H1 (cell line): ENCODE data around the gene LPCAT3. TPM values are rescaled to one million over a fixed set of nuclear protein-coding genes. Genes with fewer than 3 reads are reported as not detected.

Source experiments
- GTF2F1 ChIP-seq: IDR thresholded peaks from 2 replicates; pipeline ENCODE4 v1.6.1; 2012; ENCODE audit warnings: low read depth, low read length, improper control_type of control experiment, borderline replicate concordance
- JUN ChIP-seq: IDR thresholded peaks from 2 replicates; pipeline ENCODE4 v1.6.1; 2011; ENCODE audit warnings: low read depth, mild to moderate bottlenecking, improper control_type of control experiment, low read length
- SIX5 ChIP-seq: IDR thresholded peaks from 2 replicates; pipeline ENCODE4 v1.6.1; 2011; ENCODE audit warnings: mild to moderate bottlenecking, low read depth, low read length
- SP2 ChIP-seq: IDR thresholded peaks from 2 replicates; pipeline ENCODE4 v1.6.1; 2012; ENCODE audit warnings: mild to moderate bottlenecking, low read length, inconsistent platforms
- polyA plus RNA-seq, 7 experiments: library from polyadenylated mRNA; depleted of rRNA in 3 of 7; stranded (reverse) in 5 of 7; unstranded in 2 of 7; fragments of >200 nt in 5 of 7; fragments of 200-250 nt in 2 of 7; gene quantifications; 1 replicate in 5 of 7; 2 replicates in 1 of 7; 4 replicates in 1 of 7; pipeline versions ENCODE4 v1.2.1 to v1.2.3, GENCODE V29; 2011 to 2013; ENCODE audit warnings: missing spikeins in 2 of 7, mixed read lengths in 2 of 7
- total RNA-seq: library from RNA; stranded (reverse); fragmentation: NEBNext Ultra II Directional; extraction: Animal tissue kit (Norgen Biotek cat#: 25700); gene quantifications from 2 replicates; pipeline ENCODE4 v1.2.1, GENCODE V29; 2021
- TF ChIP-seq, protein P1 (sequence below), 3 experiments: IDR thresholded peaks; 1 replicate in 2 of 3; 2 replicates in 1 of 3; pipeline versions ENCODE4 v1.5.1 to v1.6.1; 2011; ENCODE audit warnings: low read length in 3 of 3, mild to moderate bottlenecking in 3 of 3, inconsistent platforms in 2 of 3, low read depth in 1 of 3, moderate library complexity in 1 of 3; ENCODE audit not compliant: insufficient read depth in 1 of 3; ENCODE audit errors: control extremely low read depth in 1 of 3

Gene LPCAT3
- total and polyA plus RNA-seq, 2 of the 8 experiments (the other 6 are each of a cell fraction or from before 2014, with no cell fraction given), result 55.8 to 70.4 TPM

GRCh38 chr12:6957151-6957701 lies 61.0 kb downstream of the LPCAT3 start (continued):
- TF ChIP-seq, protein P1, sequence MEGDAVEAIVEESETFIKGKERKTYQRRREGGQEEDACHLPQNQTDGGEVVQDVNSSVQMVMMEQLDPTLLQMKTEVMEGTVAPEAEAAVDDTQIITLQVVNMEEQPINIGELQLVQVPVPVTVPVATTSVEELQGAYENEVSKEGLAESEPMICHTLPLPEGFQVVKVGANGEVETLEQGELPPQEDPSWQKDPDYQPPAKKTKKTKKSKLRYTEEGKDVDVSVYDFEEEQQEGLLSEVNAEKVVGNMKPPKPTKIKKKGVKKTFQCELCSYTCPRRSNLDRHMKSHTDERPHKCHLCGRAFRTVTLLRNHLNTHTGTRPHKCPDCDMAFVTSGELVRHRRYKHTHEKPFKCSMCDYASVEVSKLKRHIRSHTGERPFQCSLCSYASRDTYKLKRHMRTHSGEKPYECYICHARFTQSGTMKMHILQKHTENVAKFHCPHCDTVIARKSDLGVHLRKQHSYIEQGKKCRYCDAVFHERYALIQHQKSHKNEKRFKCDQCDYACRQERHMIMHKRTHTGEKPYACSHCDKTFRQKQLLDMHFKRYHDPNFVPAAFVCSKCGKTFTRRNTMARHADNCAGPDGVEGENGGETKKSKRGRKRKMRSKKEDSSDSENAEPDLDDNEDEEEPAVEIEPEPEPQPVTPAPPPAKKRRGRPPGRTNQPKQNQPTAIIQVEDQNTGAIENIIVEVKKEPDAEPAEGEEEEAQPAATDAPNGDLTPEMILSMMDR (IDR thresholded peaks at IDR 0.05; ENCODE audit: control extremely low read depth in 1 of 3, insufficient read depth in 1 of 3, low read depth in 1 of 3, low read length in 3 of 3), result no peak
- no peak for TF ChIP-seq SP2
- TF ChIP-seq GTF2F1, result no peak
- TF ChIP-seq SIX5, result no peak
- no peak for TF ChIP-seq JUN
